Astrocyte of the hippocampus (primary cell): ENCODE measurements around the gene TMEM37.

Source experiments
- DNase-seq: peaks from one replicate; pipeline ENCODE4 v3.0.0; 2011; ENCODE audit warnings: low read depth, low spot score

Gene TMEM37

DNA sequence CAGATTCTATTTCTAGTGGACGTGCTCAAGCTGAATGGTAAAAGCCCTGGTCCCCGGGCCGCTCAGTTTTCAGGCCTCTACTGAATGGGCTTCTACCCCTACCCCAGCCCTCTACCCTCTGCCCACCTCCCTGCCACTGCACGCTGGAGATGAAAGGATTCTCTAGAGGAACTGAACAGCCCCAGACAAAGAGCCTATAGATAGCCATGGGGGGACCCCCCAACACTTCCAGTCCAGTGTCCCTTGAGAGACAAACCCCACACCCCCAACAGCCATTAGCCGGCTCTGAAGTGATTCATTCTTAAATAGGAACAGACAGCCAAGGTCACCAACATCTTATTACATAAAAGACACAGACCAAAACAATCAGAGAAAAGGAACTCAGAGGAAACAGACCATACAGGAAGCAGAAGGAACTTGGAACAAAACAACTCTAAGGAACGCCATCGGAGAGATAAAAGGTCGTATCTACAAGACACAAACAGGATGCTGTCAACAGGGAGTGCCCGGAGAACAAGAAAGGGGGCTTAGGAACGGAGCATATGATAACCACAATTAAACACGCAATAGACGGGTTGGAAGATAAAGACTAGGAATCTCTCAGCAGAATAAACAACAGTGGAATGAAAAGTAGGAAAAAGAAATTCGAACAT, 23.5 kb downstream of the TMEM37 start:
- no peak for DNase-seq

DNA sequence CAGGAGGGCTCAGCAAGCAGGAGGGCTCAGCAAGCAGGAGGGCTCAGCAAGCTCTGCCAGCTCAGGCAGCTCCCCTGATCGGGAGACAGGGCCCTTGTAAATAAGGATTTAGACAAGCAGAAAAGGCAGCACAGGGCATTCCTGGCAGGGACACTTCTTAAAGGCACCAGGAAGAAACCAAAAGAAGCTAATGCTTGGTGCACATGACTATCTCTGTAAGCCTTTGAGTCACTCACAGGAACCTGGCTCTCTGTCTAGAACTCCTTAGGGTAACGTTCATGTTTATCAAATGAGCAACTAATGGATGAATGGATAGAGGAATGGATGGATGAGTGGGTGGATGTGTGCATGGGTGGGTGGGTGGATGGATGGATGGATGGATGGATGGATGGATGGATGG, 28.4 kb downstream of the TMEM37 start:
- no peak for DNase-seq

DNA sequence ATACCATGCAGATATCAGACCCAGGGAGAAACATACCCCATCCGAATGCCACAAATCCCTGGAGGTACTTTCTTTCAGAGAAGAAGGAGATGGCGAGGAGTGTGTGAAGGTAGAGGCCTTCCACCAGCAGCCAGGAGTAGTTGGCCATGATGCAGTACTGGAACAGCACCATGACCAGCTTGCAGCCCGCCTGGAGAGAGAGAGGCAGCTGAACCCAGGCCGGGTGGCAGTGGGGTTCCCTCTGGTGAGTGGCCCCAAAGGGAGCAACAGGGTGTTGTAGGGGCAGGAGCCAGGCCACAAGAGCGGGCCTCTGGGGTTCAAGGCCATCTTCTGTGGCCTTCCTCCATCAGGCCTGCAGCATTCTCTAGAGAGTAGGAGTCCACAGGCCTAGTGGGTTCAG, 30.2 kb downstream of the TMEM37 start:
- DNase-seq = no peak

DNA sequence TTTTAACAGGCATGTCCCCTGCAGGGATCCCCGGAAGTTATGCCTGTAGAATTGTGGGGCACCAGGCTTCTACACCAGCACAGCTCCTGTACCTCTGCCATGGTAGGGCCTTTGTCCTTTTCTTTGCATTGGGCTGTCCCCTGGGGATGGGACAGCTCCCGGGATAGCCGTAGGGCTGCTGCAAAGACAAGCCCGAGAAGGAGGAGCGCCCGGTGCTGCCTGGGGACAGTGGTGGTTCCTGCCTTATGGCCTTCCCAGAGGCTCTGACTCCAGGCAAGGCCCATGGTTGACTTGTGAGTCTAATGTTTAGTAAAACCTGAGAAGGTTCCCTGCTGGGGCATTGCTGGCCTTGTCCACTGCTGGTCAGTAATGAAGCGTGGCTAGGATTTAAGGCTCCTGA, 30.9 kb downstream of the TMEM37 start:
- DNase-seq = no peak

DNA sequence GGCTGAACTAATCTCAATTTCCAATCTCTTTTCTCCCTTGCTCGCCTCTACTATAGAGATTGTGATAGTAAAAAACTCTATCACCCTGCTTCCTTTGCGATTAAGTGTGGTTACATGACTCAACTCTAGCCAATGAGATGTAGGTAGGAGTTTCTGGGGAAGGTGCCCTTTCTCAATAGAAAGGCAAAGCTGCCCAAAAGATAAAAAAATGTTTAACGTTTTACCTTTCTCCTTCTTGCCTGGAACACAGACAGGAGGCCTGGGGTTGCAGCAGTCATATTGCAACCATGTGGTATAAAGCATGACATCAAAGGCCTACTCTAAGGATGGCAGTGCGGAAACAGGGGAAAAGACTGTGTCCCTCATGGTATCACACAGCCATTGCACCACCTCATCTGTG, 31.5 kb downstream of the TMEM37 start:
- DNase-seq = no peak

DNA sequence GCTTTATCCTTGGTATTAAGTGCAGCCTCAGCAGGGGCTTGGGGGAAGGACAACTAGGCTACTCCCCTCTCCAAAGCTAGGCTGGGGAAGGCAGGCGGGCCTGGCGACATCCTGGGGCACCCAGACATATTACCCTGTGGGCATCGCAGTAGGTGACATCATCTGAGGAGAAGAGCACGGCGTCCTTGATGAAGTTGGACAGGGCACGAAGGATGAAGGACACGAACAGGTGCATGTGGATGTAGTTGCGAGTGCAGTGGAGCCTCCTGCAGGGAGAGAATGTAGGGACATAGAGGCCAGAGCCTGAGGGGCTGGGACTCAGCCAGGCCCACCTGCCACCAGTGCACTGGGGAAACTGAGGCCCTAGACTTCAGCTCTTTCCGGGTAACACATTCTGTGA, 32.3 kb downstream of the TMEM37 start:
- DNase-seq = no peak

DNA sequence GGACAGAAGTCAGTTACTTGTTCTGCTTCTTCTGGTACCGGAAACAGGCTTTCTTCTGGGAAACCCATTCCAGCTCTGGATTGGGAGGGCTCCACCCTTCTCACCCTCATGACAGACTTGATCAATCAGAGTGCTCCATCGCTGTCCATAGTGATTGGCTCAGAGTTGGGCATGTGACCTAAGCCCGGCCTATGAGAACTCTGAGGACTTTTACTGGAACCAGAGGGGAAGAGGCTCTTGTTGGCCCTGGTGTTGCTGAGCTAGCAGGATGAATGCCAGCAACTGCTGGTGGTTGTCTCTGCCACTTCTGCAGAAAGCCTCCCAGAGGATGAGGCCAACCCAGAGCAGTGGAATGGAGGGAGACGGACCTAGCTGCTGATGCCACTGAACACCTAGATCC, 33.3 kb downstream of the TMEM37 start:
- DNase-seq = no peak

DNA sequence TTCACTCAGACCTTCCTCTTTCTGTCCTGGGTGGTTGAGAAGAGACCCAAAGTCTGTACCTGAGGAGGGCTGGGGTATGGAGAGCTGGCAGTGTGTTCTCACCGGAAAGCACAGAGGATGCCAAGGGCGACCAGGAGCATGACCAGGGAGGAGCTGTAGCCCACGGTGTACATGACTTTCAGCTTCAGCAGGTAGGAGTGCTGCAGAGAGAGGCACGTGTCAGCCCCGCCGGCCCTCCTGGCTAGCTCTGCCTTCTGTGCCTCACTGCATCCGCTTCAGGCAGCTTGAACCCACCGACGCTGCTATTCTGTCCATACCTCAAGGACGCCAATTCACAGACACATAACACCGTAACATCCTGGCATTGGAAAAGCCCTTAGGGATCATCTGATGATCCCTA, 34.0 kb downstream of the TMEM37 start:
- DNase-seq = no peak

DNA sequence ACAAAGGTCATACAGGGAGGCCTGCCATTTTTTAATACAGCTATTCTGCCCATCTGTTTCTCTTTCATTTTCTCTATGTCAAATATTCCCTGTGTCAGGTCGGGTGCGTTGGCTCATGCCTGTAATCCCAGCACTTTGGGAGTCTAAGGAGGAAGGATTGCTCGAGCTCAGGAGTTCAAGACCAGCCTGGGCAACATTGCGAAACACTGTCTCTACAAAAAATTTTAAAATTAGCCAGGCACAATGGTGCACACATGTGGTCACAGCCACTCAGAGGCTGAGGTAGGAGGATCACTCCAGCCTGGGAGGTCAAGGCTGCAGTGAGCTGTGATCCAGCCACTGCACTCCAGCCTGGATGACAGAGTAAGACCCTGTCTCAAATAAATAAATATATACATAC, 34.7 kb downstream of the TMEM37 start:
- DNase-seq = no peak

DNA sequence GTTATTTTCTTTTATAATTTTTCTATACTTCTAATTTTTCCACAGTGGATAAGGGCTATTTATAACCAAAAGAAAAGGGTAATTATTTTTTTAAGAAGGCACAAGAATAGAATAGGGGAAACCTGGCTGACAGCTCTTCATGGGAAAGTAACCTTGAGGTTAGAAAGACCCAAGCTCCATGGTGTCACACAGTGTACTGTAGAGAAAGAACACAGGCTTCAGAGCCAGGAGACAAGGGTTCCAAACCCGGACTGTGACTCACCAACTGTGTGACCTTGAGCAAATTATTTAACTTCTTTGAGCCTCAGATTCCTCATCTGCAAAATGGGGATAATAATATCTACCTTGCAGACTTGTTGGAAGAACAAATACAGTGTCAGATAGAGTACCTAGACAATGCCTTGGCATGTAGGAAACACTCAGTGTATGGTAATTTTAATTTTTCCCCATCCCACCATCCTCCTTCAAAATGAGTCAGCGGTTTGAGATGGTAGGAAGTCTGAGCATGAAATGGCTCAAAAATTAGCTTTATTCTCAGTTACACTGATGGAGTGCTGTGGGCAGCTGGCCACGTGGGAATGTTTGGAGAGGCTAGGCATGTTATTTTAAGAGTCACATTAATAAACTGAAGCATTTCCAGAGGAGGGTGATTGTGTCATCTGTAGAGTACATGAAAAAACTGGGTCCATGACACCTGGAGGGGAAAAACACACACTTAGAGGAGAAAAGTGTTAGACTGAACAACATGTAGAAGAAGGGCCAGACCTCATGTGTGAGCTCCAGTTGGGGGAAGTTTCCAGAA, 36.7 kb downstream of the TMEM37 start:
- peak; percentile 72 for DNase-seq

DNA sequence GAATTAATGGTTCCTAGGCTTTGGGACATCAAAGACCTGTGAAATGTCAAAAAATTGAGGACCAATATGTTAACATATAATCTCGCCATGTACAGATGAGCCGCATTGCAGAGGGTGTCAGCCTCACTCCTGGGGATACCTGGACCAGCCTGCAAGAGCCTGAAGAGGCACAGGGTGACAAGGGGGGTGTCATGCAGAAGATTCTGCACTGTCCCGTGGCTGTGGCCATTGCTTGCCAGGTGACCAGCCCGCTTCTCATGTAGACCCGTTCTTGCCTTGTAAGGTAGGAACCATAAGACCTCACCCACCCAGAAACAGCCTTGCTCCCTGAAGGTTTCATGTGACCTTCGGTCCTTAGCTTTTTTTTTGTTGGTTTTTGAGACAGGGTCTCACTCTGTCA, 37.5 kb downstream of the TMEM37 start:
- DNase-seq = no peak

DNA sequence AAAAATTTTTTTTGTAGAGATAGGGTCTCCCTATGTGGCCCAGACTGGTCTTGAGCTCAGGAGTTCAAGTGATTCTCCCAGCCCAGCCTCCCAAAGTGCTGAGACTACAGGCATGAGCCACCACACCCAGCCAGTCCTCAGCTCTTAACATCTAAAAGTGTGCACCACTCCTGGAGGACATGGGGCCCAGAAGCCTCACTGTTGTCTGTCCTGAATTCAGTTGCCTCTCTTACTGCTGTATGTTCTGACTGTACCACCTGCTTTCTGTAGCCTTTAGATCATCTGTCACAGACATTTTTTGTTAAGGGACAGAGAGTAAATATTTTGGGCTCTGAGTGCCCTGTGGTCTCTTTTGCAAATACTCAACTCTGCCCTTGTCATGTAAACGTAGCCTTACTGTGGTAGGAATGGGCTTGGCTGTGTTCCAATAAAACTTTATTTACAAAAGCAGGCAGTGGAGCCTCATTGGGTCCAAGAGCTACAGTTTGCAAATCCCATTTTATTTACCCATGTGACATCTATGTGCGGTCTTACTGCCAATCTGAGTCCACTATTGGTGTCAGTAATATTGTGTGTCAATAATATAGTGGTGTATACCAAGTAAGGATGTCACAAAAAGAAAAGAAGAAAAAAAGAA, 38.1 kb downstream of the TMEM37 start:
- no peak for DNase-seq

DNA sequence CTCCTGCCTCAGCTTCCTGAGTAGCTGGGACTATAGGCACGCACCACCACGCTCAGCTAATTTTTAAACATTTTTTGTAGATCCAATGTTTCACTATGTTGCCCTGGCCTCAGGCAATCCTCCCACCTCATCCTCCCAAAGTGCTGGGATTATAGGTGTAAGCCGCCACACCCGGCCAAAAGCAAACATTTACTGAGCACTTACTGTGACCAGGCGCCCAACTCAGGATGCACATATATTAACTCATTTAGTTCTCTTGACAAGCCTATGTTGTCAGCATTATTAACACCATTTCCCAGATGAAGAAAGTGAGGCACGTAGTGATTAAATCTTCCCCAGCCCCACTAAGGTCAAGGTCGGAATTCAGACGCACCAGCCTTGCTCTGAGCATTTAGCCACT, 41.1 kb downstream of the TMEM37 start:
- DNase-seq = no peak

DNA sequence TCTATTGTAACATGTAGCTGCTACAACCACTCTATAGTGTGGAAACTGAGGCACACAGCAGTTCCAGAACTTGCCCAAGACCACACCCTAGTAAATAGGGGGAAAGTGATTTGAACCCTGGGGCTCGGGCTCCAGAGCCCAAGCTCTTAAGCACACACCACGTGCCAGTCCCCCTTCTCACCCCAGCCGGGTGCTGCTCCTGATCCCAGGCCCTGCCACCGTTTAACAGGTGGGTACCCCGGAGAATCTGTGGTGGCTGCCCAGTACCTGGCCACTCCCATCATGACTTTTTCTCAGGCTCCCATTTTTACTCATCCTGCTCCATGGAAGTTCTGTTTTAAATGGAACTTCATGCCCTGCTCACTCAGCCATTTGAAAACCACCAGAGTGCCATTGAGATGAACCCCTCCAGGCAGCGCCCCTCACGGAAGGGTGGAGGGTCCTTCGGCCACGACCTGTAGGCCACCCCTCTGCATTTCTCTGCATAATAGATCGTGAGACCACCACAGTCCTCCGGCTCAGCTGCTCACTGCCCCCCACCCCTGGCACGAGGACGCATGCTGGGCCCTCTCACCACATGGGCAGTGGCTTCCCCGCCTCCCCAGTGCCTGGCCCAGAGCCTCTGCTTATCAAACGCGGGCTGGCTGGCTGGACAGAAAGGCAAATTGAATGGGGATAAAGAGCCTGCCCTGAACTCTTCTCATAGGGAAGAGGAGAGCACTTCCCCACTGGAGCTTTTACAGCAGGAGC, 42.1 kb downstream of the TMEM37 start:
- DNase-seq = no peak

DNA sequence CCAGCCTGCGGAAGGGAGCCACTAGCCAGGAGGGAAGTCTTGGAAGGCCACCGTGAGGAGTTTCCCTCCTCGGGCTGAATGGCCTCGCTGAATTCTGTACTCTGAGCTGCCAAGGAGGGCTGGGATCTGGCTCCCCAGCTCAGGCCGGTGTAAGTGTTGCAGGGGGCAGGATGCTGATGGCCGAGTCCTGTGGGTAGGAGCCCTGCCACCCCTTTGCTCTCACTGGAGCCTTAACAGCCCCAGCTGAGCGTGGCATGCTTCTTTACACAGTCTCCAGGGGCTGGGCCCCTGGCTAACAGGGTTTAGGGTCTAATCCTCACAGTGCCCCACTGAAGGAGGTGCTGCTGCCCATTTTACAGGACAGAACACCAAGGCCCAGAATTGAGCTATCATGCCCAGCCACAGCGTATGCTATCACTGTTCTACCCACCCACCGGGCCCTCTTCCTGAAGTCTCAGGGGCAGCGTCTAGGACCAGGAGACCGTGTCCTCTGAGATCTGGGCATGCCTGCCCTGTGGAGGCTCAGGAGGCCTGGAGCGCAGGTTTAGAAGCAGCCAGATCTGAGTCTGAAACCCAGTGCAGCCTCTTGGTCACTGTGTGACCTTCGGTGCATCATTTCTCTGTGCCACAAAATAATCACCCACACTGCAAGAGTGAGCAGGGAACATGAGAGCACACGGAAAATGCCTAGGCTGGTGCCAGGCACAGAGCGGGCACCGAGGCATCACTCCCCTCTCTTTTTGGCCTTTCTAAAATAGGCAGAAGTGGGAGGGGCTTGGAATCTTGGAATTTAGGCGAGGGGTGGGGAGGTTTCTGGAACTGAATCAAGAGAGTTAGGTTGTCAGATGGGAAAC, 42.9 kb downstream of the TMEM37 start:
- no peak for DNase-seq

DNA sequence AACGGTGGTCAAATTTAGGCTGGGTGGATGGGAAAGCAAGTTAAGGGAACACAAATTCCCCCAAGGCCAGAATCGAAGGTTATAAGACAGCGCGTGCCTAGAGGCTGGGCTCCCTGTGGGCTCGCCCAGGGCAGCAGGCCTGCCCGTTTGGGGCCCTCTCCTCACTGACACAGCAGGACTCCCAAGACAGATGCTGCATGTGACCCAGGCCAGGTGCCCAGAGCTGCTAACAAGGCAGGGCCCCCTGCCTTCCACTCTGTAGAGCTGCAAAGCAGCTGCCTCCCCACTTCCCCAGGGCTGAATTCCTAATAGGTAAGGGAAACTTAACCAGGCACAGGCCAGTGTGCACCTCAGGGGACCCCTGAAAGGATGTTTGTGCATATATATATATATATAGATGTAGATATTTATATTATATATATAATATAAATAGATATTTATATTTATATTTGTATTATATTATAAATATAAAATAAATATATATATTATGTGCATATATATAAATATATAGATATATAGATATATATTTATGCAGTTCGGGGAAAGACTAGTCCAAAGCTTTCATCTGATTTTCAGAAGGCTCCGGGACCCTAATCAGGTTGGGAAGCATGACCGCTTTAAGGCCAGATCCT, 43.7 kb downstream of the TMEM37 start:
- no peak for DNase-seq

DNA sequence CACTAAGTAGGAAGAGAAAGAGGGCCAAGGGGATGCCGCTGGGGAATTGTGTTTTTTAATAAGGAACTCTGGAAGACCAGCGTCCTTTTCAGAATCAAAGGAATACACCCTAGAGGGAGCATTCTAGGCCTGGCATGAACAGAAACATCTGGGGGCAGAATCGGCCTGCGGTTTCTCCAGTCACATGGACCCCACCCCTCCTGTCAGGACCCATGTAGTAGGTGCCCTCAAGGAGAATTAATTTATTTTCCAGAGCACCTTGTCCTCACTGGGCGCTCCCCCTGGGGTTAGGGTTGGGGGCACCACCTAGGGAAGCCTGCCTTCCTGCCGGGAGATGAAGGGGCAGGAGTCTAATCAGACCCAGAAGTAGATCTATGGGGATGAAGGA, 44.2 kb downstream of the TMEM37 start:
- DNase-seq = no peak

DNA sequence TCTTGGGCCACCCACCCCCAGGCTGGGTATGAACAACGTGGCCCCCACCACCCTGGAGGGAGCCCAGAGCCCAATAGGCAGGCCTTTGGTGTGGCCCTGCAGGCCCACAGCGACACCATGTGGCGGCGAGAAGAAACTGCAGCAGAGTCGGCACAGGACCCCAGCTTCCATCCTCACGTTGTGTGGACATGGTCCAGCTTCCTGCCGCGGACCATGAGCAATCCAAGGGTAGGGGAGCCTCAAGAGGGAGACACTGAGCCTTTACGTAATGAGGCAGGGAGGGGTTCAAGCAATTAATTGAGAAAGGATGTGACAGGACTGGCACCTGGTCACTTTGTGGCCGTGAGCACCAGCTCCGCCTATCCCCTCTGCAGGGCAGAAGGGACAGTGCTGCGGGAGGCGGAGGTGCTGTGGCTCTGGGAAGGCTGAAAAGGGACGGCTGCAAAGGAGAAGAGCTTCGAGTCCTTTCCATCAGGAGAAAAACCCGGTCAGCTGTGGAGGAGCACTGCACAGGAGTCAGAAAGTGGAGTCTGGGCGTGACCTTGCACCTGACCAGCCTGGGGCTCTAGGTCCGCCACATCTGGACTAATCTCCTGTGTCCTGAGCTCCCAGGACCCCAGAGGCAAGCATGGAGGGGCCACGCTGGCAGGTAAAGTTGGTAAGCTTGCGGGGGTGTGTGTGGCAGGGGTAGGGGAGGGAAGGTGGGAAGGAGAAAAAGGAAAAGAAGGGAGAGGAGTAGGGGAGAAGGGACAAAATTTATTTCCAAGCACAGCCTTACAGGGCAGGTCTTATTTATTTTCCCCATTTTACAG, 44.9 kb downstream of the TMEM37 start:
- peak; percentile 85 for DNase-seq

DNA sequence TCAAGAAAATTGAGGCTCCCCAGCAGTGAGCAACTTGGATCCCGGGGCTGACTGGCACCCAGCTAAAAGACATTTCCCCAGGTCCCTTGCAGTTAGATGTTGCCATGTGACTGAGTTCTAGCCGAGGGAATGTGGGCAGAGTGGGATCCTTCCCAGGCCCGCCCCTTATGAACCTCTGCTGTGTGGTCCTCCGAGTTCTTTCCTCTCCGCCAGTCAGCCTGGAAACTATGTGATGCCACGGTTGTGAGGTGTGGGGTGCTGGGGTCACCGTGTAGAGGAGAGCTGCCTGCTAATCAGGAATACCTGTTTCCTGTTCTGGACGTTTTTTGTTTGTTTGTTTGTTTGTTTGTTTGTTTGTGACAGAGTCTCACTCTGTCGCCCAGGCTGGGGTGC, 45.5 kb downstream of the TMEM37 start:
- DNase-seq = no peak
